Activated CD8-positive, alpha-beta T cell treated with anti-CD3 and anti-CD28 coated beads for 36 hours (primary cell): ENCODE data around the gene IGSF3. TPM values are rescaled to one million over a fixed set of nuclear protein-coding genes. Genes with fewer than 3 reads are reported as not detected.

Source experiments
- ATAC-seq: fragments of 200-7000 bp; cut with Tn5 transposase; one replicate; pipeline ENCODE4 v1.10.0; 2021; ENCODE audit warnings: mild to moderate bottlenecking, moderate library complexity
- CTCF ChIA-PET: fragments of 350-600 bp; sonication (Branson Sonifier 250); formaldehyde crosslinking; loops from one replicate; lab custom pipeline; 2021; ENCODE audit warnings: antibody characterized with exemption; lab: Charles Lee
- POLR2A ChIA-PET: fragments of 350-600 bp; sonication (Branson Sonifier 250); formaldehyde crosslinking; loops from one replicate; lab custom pipeline; 2021; ENCODE audit warnings: antibody characterized with exemption; lab: Charles Lee
- DNase-seq: peaks from one replicate; pipeline ENCODE4 v3.0.0-alpha.2; 2020
- H3K27ac Mint-ChIP-seq: one replicate; pipeline ENCODE4 v1.8.0; 2021; ENCODE audit warnings: mild to moderate bottlenecking, mixed read lengths
- H3K27me3 Mint-ChIP-seq: one replicate; pipeline ENCODE4 v1.8.0; 2021; ENCODE audit warnings: mixed read lengths
- H3K36me3 Mint-ChIP-seq: one replicate; pipeline ENCODE4 v1.8.0; 2021; ENCODE audit warnings: low read depth, mixed read lengths
- H3K4me1 Mint-ChIP-seq: one replicate; pipeline ENCODE4 v1.8.0; 2021; ENCODE audit warnings: low read depth, mixed read lengths
- H3K4me3 Mint-ChIP-seq: one replicate; pipeline ENCODE4 v1.8.0; 2021; ENCODE audit warnings: mild to moderate bottlenecking, moderate library complexity, mixed read lengths
- H3K9me3 Mint-ChIP-seq: one replicate; pipeline ENCODE4 v1.8.0; 2021; ENCODE audit warnings: mixed read lengths
- CTCF ChIP-seq: fragments of 200-600 bp; IDR thresholded peaks from one replicate; pipeline ENCODE4 v1.8.0; 2022; ENCODE audit warnings: antibody characterized with exemption, mild to moderate bottlenecking
- intact Hi-C: fragments of 100-400 bp; cut with micrococcal nuclease; formaldehyde crosslinking; loops from one replicate; pipeline ENCODE4 v1.10.0; 2022
- total RNA-seq, 2 experiments: library from RNA; stranded (reverse); gene quantifications; one replicate each; pipeline ENCODE4 v1.2.3, GENCODE V29; 2021

Gene IGSF3
- total RNA-seq, 2 experiments from 2014 or later, result 0.54 to 0.72 TPM

DNA sequence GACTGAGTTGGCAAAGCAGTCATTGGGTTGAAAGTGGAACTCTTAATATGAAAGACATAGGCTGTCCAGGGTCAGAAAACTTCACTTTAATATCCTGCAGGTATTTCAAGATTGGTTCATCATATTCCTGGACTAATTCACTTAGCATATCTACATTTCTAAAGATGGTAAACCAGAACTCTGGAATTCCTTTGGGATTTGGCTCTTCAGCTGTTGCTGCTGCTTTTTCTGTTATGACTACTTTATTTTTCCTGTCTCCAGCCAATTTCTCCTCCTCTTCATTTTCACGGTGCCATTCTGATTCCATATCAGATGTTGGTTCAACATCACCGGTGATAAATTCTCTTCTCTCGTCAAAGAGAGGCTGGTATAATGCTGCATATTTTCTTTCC is 134.1 kb downstream of the IGSF3 start:
- CTCF ChIA-PET, result no interaction called here

GRCh38 chr1:116532671-116533428 is 134.7 kb downstream of the IGSF3 start:
- ATAC-seq (no peak), DNase-seq (no peak)
- CTCF ChIA-PET, result no interaction called here
- Mint-ChIP-seq H3K27me3 (no peaks in the 10 kb centered on the region), H3K36me3 (peaks cover 40% of the 10 kb centered on the region), H3K9me3 (no peaks in the 10 kb centered on the region), H3K4me3 (no peak overlapping the region), H3K4me1 (peaks cover 13% of the 10 kb centered on the region), H3K27ac (no peak overlapping the region)
- no peak for TF ChIP-seq CTCF
- intact Hi-C loops, result no loop called here
- POLR2A ChIA-PET, result no interaction called here

More for the DNA sequence above, 134.1 kb downstream of the IGSF3 start:
- Mint-ChIP-seq H3K36me3 (peaks cover 38% of the 10 kb centered on the region), H3K27ac (no peak overlapping the region), H3K4me1 (peaks cover 19% of the 10 kb centered on the region), H3K4me3 (no peak overlapping the region), H3K27me3 (no peaks in the 10 kb centered on the region), H3K9me3 (no peaks in the 10 kb centered on the region)
- no peak for DNase-seq
- no peak for ATAC-seq
- POLR2A ChIA-PET, result no interaction called here
- intact Hi-C loops, result no loop called here
- no peak for TF ChIP-seq CTCF

DNA sequence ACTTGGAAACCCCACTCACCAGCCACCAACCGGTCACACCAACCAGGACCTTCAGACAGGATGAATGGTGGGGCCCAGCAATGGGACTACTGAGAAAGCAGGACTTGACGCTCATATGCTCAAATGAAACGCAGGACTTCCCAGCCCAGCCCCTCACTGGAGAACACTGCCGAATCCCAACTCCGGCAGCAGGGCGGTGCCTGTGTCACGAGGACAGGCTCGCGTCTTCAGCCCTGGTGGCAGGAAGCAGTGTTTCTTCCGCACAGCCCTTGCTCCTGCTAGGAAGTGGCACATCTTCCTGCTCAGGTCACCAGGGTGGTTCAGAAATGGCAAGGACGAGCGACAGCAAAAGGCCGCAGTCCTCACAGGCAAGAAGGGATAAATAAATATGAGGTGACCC is 135.6 kb downstream of the IGSF3 start:
- H3K9me3 Mint-ChIP-seq, result peaks cover 3% of the 10 kb centered on the region

DNA sequence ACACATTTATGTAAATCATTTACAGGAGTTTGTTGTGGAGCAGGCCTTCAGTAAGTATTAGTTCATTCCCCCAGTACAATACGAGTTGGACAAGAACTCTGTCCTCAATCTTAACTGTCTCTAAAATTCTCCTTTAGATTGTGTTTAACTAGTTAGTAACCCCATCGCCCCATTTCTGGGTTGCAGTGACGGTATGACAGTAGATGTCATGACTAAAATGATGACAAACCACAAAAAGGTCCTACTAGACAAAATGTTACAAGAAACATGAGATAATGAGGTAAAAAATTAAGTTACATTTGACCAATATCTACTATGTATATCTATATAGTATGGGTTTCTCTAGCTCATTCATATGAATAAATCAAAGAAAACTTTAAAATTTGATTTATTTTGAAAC is 137.9 kb downstream of the IGSF3 start:
- no peak for DNase-seq
- no peak for TF ChIP-seq CTCF
- Mint-ChIP-seq H3K9me3 (peaks cover 3% of the 10 kb centered on the region), H3K4me1 (peaks cover 2% of the 10 kb centered on the region), H3K27me3 (no peaks in the 10 kb centered on the region), H3K4me3 (no peak overlapping the region), H3K27ac (no peak overlapping the region), H3K36me3 (peaks cover 41% of the 10 kb centered on the region)
- ChIA-PET POLR2A (interaction anchor here (0.6 kb wide), 1 partner anchor 191 kb away, joined by 4 read pairs; no protein-coding TSS in a partner anchor), CTCF (no interaction called here)
- intact Hi-C loops, result no loop called here
- no peak for ATAC-seq

More for the DNA sequence above, 135.6 kb downstream of the IGSF3 start:
- H3K27ac Mint-ChIP-seq, result no peak overlapping the region
- no peak overlapping the region for H3K4me3 Mint-ChIP-seq
- H3K36me3 Mint-ChIP-seq, result peaks cover 45% of the 10 kb centered on the region
- intact Hi-C loops, result no loop called here
- peaks cover 7% of the 10 kb centered on the region for H3K4me1 Mint-ChIP-seq
- CTCF ChIA-PET, result no interaction called here
- DNase-seq (no peak), ATAC-seq (no peak)
- TF ChIP-seq CTCF, result no peak
- POLR2A ChIA-PET, result no interaction called here
- no peaks in the 10 kb centered on the region for H3K27me3 Mint-ChIP-seq

GRCh38 chr1:116529199-116529631 is 138.3 kb downstream of the IGSF3 start:
- no peak overlapping the region for H3K4me3 Mint-ChIP-seq
- ATAC-seq (no peak), DNase-seq (no peak)
- CTCF ChIA-PET, result no interaction called here
- POLR2A ChIA-PET, result interaction anchor here (0.6 kb wide), 1 partner anchor 313 kb away, joined by 3 read pairs; no protein-coding TSS in a partner anchor
- H3K4me1 Mint-ChIP-seq, result peaks cover 2% of the 10 kb centered on the region
- intact Hi-C loops, result no loop called here
- H3K27ac Mint-ChIP-seq, result no peak overlapping the region
- H3K36me3 Mint-ChIP-seq, result peaks cover 41% of the 10 kb centered on the region
- H3K27me3 Mint-ChIP-seq, result no peaks in the 10 kb centered on the region
- TF ChIP-seq CTCF, result no peak
- H3K9me3 Mint-ChIP-seq, result peaks cover 3% of the 10 kb centered on the region
